HG02798 (cell line): Measurements from ENCODE around the gene ARFGAP3.

ENCODE experiments used
- ATAC-seq: cut with Tn5 transposase; IDR thresholded peaks from one replicate; pipeline ENCODE4 v1.9.1; 2021; ENCODE audit warnings: mild to moderate bottlenecking; ENCODE audit not compliant: unreplicated experiment, poor library complexity

Gene ARFGAP3

DNA sequence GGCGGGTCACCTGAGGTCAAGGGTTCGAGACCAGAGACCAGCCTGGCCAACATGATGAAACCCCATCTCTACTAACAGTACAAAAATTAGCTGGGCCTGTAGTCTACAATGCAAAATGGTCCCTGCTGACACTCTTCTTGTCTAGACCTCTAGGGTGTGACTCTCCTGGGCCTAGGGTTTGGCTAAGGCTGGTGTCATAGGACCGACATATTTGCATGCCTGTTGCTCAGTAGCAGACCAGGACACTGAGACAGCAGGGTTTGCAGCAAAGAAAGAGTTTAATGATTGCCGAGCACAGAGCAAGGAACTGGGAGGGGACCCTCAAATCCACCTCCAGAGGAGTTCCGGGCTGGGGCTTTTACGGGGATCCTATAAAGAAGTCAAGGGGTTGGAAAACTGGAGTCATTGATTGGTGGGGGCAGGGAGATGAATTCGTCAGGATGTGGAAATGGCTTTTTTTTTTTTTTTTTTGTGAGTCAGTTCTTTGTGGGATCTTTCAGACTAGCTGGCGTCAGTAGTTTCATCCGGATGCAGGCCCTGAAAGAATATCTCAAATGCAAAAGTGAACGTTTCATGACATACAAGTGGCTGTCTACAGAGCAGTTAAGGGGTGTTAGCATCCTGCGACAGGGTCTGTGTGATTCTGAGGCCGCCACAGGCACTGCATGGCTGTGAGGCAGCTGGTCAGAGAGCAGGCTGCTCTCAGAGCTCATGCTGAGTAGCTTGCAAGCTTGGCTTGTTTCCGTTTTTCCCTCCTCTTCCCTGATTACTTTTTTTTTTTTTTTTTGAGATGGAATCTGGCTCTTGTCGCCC, 109.2 kb downstream of the ARFGAP3 start:
- ATAC-seq = no peak
